ENCODE measurements around the gene ANO1. TPM values are rescaled to one million over a fixed set of nuclear protein-coding genes. Genes with fewer than 3 reads are reported as not detected.

ANO1 gene
- total RNA-seq, 4 donors from 2014 or later: 1.1 to 27.2 (median 4.2) TPM

DNA sequence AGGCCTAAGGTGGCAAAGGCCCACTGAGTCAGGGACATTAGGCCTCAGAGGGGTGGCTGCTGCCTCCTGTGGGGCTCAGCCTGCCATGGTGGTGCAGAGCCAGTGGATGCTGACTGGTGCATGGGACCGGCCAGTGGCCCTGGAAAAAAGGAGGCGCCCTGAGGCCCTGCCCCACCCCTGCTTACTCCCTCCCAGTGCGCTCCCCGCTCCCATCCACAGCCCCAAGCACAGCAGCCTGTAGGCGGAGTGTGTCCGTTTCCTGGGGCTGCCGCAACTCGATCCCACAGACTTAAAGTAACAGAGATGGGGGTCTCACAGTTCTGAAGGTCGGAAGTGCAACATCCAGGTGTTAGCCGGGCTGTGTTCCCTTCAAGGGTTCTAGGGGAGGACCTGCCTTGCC is 86.6 kb downstream of the ANO1 start:
- Histone ChIP-seq H3K4me1 (peaks cover 0 to 9% (median 0%) of the 10 kb centered on the region in 4 donors), H3K9me3 (no peaks in the 10 kb centered on the region), H3K27me3 (no peaks in the 10 kb centered on the region), H3K36me3 (no peaks in the 10 kb centered on the region), H3K27ac (no peak overlapping the region), H3K4me3 (no peak overlapping the region)
- TF ChIP-seq, protein P1, sequence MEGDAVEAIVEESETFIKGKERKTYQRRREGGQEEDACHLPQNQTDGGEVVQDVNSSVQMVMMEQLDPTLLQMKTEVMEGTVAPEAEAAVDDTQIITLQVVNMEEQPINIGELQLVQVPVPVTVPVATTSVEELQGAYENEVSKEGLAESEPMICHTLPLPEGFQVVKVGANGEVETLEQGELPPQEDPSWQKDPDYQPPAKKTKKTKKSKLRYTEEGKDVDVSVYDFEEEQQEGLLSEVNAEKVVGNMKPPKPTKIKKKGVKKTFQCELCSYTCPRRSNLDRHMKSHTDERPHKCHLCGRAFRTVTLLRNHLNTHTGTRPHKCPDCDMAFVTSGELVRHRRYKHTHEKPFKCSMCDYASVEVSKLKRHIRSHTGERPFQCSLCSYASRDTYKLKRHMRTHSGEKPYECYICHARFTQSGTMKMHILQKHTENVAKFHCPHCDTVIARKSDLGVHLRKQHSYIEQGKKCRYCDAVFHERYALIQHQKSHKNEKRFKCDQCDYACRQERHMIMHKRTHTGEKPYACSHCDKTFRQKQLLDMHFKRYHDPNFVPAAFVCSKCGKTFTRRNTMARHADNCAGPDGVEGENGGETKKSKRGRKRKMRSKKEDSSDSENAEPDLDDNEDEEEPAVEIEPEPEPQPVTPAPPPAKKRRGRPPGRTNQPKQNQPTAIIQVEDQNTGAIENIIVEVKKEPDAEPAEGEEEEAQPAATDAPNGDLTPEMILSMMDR (IDR thresholded peaks at IDR 0.05): no peak
- no peak for TF ChIP-seq POLR2A (IDR thresholded peaks at IDR 0.05)
- no peak for DNase-seq

DNA sequence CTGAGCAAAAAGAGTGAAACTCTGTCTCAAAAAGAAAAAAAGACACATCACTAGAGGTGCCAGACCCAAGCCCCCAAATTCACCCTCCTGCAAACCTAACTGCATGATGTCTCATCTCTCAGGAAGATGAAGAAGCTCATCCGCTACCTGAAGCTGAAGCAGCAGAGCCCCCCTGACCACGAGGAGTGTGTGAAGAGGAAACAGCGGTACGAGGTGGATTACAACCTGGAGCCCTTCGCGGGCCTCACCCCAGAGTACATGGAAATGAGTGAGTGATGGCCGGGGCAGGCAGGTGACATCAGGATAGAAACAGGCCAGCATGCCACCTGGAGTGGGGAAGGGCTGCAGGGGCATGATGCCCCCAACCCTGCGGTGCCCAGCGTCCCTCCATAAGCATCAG is 89.0 kb downstream of the ANO1 start:
- TF ChIP-seq, protein P1 (IDR thresholded peaks at IDR 0.05): no peak
- TF ChIP-seq POLR2A (IDR thresholded peaks at IDR 0.05): no peak
- no peaks in the 10 kb centered on the region for H3K36me3 ChIP-seq
- no peaks in the 10 kb centered on the region for H3K9me3 ChIP-seq
- H3K27me3 ChIP-seq: no peaks in the 10 kb centered on the region
- no peak for DNase-seq
- no peak overlapping the region for H3K27ac ChIP-seq
- no peak overlapping the region for H3K4me3 ChIP-seq
- no peaks in the 10 kb centered on the region for H3K4me1 ChIP-seq

DNA sequence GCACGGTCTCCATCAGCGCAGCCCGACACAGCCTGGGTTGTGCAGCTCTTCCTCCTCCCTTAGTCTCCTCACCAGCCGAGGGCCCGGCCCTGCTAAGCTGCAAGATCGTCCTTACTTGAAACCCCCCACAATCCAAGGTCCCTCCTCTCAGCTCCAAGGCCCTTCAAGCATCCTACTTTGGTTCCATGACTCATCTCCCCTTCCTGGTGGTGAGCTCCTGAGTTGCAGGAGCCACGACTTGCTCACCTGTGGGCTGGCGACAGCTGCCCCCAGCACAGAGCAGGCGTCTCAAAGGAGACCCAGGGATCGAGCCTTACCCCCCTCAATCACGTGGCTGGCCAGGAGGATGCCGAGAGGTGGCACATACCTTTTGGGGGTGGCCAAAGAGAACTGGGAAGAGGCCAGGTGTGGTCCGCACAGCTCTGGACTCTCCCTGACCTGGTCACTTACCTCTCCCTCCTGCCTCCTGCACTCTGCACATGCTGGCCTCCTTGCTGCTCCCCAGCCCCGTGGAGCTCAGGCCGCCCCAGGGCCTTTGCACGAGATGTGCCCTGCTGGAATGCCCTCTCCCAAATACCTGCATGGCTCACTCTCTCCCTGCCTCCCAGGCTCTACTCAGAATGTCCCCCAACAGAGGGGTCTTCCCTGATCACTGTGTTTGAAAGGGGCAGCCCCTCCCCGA is 89.7 kb downstream of the ANO1 start:
- DNase-seq: no peak
- Histone ChIP-seq H3K9me3 (no peaks in the 10 kb centered on the region), H3K27ac (no peak overlapping the region), H3K27me3 (no peaks in the 10 kb centered on the region), H3K36me3 (no peaks in the 10 kb centered on the region), H3K4me1 (no peaks in the 10 kb centered on the region), H3K4me3 (no peak overlapping the region)
- TF ChIP-seq POLR2A (IDR thresholded peaks at IDR 0.05): no peak
- TF ChIP-seq, protein P1 (IDR thresholded peaks at IDR 0.05): no peak

DNA sequence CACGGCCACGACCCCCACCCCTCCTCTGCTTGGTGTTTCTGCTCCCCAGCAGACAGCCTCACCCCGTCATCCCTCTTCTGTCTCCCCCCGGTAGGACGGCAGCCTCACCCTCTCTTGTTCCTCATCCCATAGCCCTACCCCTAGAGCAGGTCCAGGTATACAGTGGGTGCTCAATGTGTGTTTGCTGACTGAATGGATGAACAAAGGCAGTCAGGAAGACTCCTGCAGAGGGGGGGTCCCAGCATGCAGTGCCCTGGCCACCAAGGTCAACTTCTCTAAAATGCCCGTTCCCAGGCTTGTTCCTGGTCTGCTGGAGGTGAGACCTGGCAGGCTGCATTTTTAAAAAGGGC is 90.3 kb downstream of the ANO1 start:
- no peak for DNase-seq
- Histone ChIP-seq H3K4me3 (no peak overlapping the region), H3K27me3 (no peaks in the 10 kb centered on the region), H3K4me1 (no peaks in the 10 kb centered on the region), H3K27ac (no peak overlapping the region), H3K9me3 (no peaks in the 10 kb centered on the region), H3K36me3 (no peaks in the 10 kb centered on the region)
- TF ChIP-seq, protein P1 (IDR thresholded peaks at IDR 0.05): no peak
- TF ChIP-seq POLR2A (IDR thresholded peaks at IDR 0.05): no peak

DNA sequence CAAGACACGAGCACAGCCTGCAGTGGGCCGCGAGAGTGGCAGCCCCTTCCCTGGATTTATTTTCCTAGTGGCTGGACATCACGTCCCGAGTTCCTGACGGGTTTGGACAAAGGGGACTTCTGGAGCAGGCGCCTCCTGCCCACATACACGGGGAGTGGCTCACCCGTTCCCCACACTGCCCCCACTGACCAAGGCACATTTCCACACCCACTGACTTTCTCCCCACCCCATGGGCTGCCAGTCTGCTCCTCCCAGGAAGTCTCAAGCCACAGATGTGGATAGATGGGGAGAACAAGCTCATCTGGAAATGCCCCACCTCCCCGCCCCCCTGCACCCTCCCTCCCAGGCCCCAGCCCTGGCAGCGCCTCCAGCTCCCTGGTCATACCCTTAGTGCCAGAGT is 91.0 kb downstream of the ANO1 start:
- no peak for DNase-seq
- Histone ChIP-seq H3K4me3 (no peak overlapping the region), H3K27ac (no peak overlapping the region), H3K36me3 (no peaks in the 10 kb centered on the region), H3K4me1 (no peaks in the 10 kb centered on the region), H3K27me3 (no peaks in the 10 kb centered on the region), H3K9me3 (no peaks in the 10 kb centered on the region)
- TF ChIP-seq POLR2A (IDR thresholded peaks at IDR 0.05): no peak
- TF ChIP-seq, protein P1 (IDR thresholded peaks at IDR 0.05): no peak

DNA sequence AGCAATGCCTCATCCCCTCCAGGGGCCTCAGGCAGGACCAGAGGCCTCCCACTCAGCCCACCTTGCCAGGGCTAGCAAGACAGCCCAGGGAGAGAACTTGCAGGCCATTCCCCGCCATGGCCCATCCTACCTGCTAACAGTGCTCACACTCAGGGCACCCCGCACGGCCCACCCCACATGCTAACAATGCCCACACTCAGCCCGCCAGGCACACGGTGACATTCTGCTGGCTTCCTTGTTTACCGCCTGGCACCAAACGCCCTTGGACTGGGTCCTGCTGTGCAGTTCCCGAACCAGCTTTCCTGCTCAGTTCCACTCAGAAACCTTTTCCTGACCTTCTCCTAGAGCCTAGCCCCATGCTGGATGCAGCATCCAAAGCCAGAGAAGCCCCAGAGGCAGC is 91.5 kb downstream of the ANO1 start:
- Histone ChIP-seq H3K27ac (no peak overlapping the region), H3K4me1 (no peaks in the 10 kb centered on the region), H3K27me3 (no peaks in the 10 kb centered on the region), H3K9me3 (no peaks in the 10 kb centered on the region), H3K36me3 (no peaks in the 10 kb centered on the region), H3K4me3 (no peak overlapping the region)
- no peak for DNase-seq
- TF ChIP-seq, protein P1 (IDR thresholded peaks at IDR 0.05): no peak
- no peak for TF ChIP-seq POLR2A (IDR thresholded peaks at IDR 0.05)

All from Peyer's patch (tissue), 4 donors.